Right lobe of liver (tissue), 6 donors: ENCODE data around the gene LIFR. TPM values are rescaled to one million over a fixed set of nuclear protein-coding genes. Genes with fewer than 3 reads are reported as not detected.

Source experiments
- ATAC-seq, 4 donors: fragments of 200-7000 bp; cut with Tn5 transposase; one replicate each; pipeline ENCODE4 v1.9.1; 2020; ENCODE audit warnings: mild to moderate bottlenecking in 4 of 4, moderate library complexity in 4 of 4
- DNase-seq, 3 donors: peaks; one replicate each; pipeline ENCODE4 v3.0.0-alpha.2; 2020
- H3K27ac ChIP-seq, 3 donors: fragments of 200-600 bp; one replicate each; pipeline ENCODE4 v1.8.0; 2022
- H3K27me3 ChIP-seq, 2 donors: fragments of 200-600 bp; one replicate each; pipeline ENCODE4 v1.8.0; 2022
- H3K36me3 ChIP-seq, 4 donors: fragments of 200-600 bp; sonication (generic) in 1 of 4; one replicate each; pipeline versions ENCODE4 v1.5.1 to v1.8.0; 2017 to 2022; ENCODE audit warnings: control low read depth in 1 of 4
- H3K4me1 ChIP-seq, 4 donors: fragments of 200-600 bp; sonication (generic) in 1 of 4; one replicate each; pipeline versions ENCODE4 v1.5.1 to v1.8.0; 2017 to 2022; ENCODE audit warnings: control low read depth in 1 of 4
- H3K4me3 ChIP-seq, 3 donors: fragments of 200-600 bp; one replicate each; pipeline ENCODE4 v1.8.0; 2022
- H3K9me3 ChIP-seq, 4 donors: fragments of 200-600 bp; sonication (generic) in 1 of 4; one replicate each; pipeline versions ENCODE4 v1.5.1 to v1.8.0; 2017 to 2022; ENCODE audit warnings: control low read depth in 1 of 4
- POLR2A ChIP-seq: fragments of 450-650 bp; IDR thresholded peaks from one replicate; pipeline ENCODE4 v1.6.1; 2017; ENCODE audit warnings: antibody characterized with exemption, mild to moderate bottlenecking
- WGBS: methylation state at CpG from one replicate; pipeline ENCODE4 v1.1.6; 2018; ENCODE audit warnings: low coverage, low lambda C conversion rate; ENCODE audit not compliant: insufficient coverage; ENCODE audit errors: missing lambda C conversion rate; 5-methylcytosine and 5-hydroxymethylcytosine counted together
- intact Hi-C, 2 donors: fragments of 100-400 bp; cut with DNase I; formaldehyde crosslinking; loops; one replicate each; pipeline versions ENCODE4 v1.11.2 to v1.14.1; 2022
- total RNA-seq, 6 experiments: library from RNA; depleted of rRNA in 2 of 6; stranded (reverse); fragments of >200 nt in 2 of 6; fragmentation: NEBNext Ultra II Directional in 3 of 6; extraction: Animal tissue kit (Norgen Biotek cat#: 25700) in 3 of 6; gene quantifications; one replicate each; pipeline versions ENCODE4 v1.1.0 to v1.2.4, GENCODE V29; 2016 to 2023
- TF ChIP-seq, protein P1 (sequence below), 4 donors: fragments of 200-600 bp in 3 of 4; fragments of 450-650 bp in 1 of 4; IDR thresholded peaks; one replicate each; pipeline versions ENCODE4 v1.5.1 to v1.8.0; 2016 to 2022; ENCODE audit warnings: antibody characterized with exemption in 4 of 4, mild to moderate bottlenecking in 2 of 4
- donor health status: DM: no; HTN: yes; CAD: no.
- donor health status: DM: no; HTN: no; CAD: no.
- donor health status: DM: no; HTN: no; CAD: no.
- donor health status: DM: no; HTN: yes; CAD: no.
- donor health status: DM: no; HTN: yes; CAD: no.

Gene LIFR
- total RNA-seq, 6 experiments from 2014 or later: 14.3 to 52.1 (median 28.2) TPM

GRCh38 chr5:38465702-38466423 lies 90.6 kb downstream of the LIFR start:
- DNase-seq (no peak), ATAC-seq (no peak)
- Histone ChIP-seq H3K4me1 (peaks cover 0 to 9% (median 0%) of the 10 kb centered on the region in 4 donors), H3K4me3 (no peak overlapping the region), H3K36me3 (no peaks in the 10 kb centered on the region), H3K9me3 (no peaks in the 10 kb centered on the region), H3K27ac (no peak overlapping the region), H3K27me3 (no peaks in the 10 kb centered on the region)
- TF ChIP-seq, protein P1, sequence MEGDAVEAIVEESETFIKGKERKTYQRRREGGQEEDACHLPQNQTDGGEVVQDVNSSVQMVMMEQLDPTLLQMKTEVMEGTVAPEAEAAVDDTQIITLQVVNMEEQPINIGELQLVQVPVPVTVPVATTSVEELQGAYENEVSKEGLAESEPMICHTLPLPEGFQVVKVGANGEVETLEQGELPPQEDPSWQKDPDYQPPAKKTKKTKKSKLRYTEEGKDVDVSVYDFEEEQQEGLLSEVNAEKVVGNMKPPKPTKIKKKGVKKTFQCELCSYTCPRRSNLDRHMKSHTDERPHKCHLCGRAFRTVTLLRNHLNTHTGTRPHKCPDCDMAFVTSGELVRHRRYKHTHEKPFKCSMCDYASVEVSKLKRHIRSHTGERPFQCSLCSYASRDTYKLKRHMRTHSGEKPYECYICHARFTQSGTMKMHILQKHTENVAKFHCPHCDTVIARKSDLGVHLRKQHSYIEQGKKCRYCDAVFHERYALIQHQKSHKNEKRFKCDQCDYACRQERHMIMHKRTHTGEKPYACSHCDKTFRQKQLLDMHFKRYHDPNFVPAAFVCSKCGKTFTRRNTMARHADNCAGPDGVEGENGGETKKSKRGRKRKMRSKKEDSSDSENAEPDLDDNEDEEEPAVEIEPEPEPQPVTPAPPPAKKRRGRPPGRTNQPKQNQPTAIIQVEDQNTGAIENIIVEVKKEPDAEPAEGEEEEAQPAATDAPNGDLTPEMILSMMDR (IDR thresholded peaks at IDR 0.05): no peak
- TF ChIP-seq POLR2A: no peak
- intact Hi-C loops: no loop called here
- 79% methylated on average over 3 of the region's 9 CpGs for WGBS

GRCh38 chr5:38465061-38465460 lies 91.4 kb downstream of the LIFR start:
- Histone ChIP-seq H3K4me1 (peaks cover 0 to 9% (median 0%) of the 10 kb centered on the region in 4 donors), H3K27ac (no peak overlapping the region), H3K4me3 (no peak overlapping the region), H3K36me3 (no peaks in the 10 kb centered on the region), H3K9me3 (no peaks in the 10 kb centered on the region), H3K27me3 (no peaks in the 10 kb centered on the region)
- TF ChIP-seq, protein P1 (IDR thresholded peaks at IDR 0.05): no peak
- TF ChIP-seq POLR2A: no peak
- no peak for DNase-seq
- intact Hi-C loops: no loop called here
- no peak for ATAC-seq
- 64% methylated on average over 2 of the region's 2 CpGs for WGBS

DNA sequence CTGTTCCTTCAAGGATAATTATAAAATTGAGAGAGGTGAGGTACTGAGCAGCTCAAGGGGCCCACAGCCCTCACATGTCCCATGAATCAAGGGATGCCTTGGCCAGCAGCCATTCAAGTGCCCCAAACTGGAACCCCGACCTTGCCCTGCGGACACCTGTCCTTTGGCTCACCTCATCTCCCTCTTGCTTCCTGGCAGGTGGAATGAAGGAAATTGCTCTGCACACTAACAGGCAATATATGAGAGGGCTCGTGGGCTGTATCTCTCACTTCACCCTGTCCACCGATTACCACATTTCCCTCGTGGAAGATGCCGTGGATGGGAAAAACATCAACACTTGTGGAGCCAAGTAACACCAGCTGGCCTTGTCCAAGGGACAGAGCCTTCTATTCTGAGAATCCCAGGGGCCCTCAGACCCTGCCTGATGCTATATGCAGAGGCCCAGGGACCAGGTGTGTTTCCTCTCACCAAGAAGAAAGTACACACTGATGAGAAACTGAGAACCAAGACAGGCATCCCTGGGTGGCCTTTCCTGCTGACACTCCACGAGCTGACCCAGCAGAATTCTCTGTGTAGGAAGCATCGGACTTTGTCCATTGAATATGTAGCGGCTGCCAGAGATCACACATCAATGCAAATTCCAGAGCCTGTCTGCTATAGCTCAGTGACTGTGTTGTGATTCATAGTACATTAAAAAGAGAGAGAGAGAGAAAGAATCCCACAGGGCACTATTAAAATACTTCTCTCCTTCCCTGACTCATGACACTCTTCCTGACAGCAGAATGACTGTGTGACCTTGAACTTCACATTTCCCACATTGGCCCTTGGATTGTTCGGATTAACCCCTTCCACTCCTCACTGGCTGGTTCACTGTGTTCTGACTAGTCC lies 92.6 kb downstream of the LIFR start:
- intact Hi-C loops: no loop called here
- H3K4me3 ChIP-seq: no peak overlapping the region
- peak in 1 of 3 donors; percentile 34 for DNase-seq
- peak overlapping the region in 1 of 3 donors; percentile 8 for H3K27ac ChIP-seq
- TF ChIP-seq POLR2A: no peak
- TF ChIP-seq, protein P1 (IDR thresholded peaks at IDR 0.05): no peak
- H3K27me3 ChIP-seq: no peaks in the 10 kb centered on the region
- H3K36me3 ChIP-seq: no peaks in the 10 kb centered on the region
- peak; percentile 74 to 91 (median 82) for ATAC-seq
- 48% methylated on average over 7 of the region's 10 CpGs for WGBS
- no peaks in the 10 kb centered on the region for H3K9me3 ChIP-seq
- peaks cover 0 to 9% (median 0%) of the 10 kb centered on the region in 4 donors for H3K4me1 ChIP-seq

- TF ChIP-seq, protein P1 (IDR thresholded peaks at IDR 0.05): no peak
- TF ChIP-seq POLR2A: no peak
- ATAC-seq (peak in 2 of 4 donors; percentile 9 to 17), DNase-seq (no peak)
- no peaks in the 10 kb centered on the region for H3K27me3 ChIP-seq
- H3K4me1 ChIP-seq: peaks cover 0 to 9% (median 0%) of the 10 kb centered on the region in 4 donors
- peak overlapping the region in 1 of 3 donors; percentile 8 for H3K27ac ChIP-seq
- intact Hi-C loops: no loop called here
- H3K36me3 ChIP-seq: no peaks in the 10 kb centered on the region
- H3K9me3 ChIP-seq: no peaks in the 10 kb centered on the region
- no peak overlapping the region for H3K4me3 ChIP-seq
- 55% methylated on average over 4 of the region's 7 CpGs for WGBS
Observed at GRCh38 chr5:38462976-38463633, 93.3 kb downstream of the LIFR start.
